IMR-90 (cell line): ENCODE results near the gene SLFN12. TPM values are rescaled to one million over a fixed set of nuclear protein-coding genes. Genes with fewer than 3 reads are reported as not detected.

ENCODE experiments used
- ATAC-seq: fragments of 200-7000 bp; cut with Tn5 transposase; 2 replicates; pipeline ENCODE4 v1.9.1; 2020; ENCODE audit warnings: low read depth, mild to moderate bottlenecking, moderate library complexity
- BruUV-seq: library from RNA; stranded (reverse); fragments of 400-500 nt; replicated peaks from 2 replicates; lab custom pipeline; 2021; lab: Mats Ljungman, UMichigan
- CTCF ChIA-PET: fragments of 300-600 bp; formaldehyde crosslinking; extraction: SDS; loops from one replicate; lab custom pipeline; 2021; ENCODE audit warnings: antibody characterized with exemption; lab: Yijun Ruan, JAX
- POLR2A ChIA-PET: fragments of 300-600 bp; sonication (Branson Sonifier 250); formaldehyde crosslinking; loops from one replicate; lab custom pipeline; 2022; ENCODE audit warnings: antibody characterized with exemption; ENCODE audit not compliant: unreplicated experiment; lab: Charles Lee
- DNase-seq: peaks from one replicate; pipeline ENCODE4 v3.0.0; 2013
- H2AFZ ChIP-seq: replicated peaks from 2 replicates; pipeline ENCODE3; 2013; ENCODE audit warnings: low read length, mild to moderate bottlenecking; ENCODE audit not compliant: poor library complexity
- H2AK5ac ChIP-seq: 2 replicates; pipeline ENCODE4 v1.6.1; 2013; ENCODE audit warnings: low read depth, low read length, inconsistent platforms
- H2AK9ac ChIP-seq: replicated peaks from 2 replicates; pipeline ENCODE3; 2013; ENCODE audit warnings: mild to moderate bottlenecking, low read depth, low read length, moderate library complexity; ENCODE audit not compliant: poor library complexity
- H2BK120ac ChIP-seq: 2 replicates; pipeline ENCODE4 v1.6.1; 2013; ENCODE audit warnings: low read depth, low read length, inconsistent platforms
- H2BK15ac ChIP-seq: 3 replicates; pipeline ENCODE4 v1.6.1; 2013; ENCODE audit warnings: low read depth, low read length, inconsistent platforms
- H2BK20ac ChIP-seq: 2 replicates; pipeline ENCODE4 v1.6.1; 2013; ENCODE audit warnings: low read depth, mild to moderate bottlenecking, inconsistent platforms, low read length, moderate library complexity
- H2BK5ac ChIP-seq: 2 replicates; pipeline ENCODE4 v1.6.1; 2013; ENCODE audit warnings: mild to moderate bottlenecking, low read depth, low read length, inconsistent platforms; ENCODE audit not compliant: poor library complexity, severe bottlenecking
- H3K14ac ChIP-seq: replicated peaks from 2 replicates; pipeline ENCODE4 v1.6.1; 2013; ENCODE audit warnings: low read depth, low read length, inconsistent platforms
- H3K18ac ChIP-seq: 2 replicates; pipeline ENCODE4 v1.6.1; 2013; ENCODE audit warnings: low read depth, low read length, control low read depth
- H3K23ac ChIP-seq: 2 replicates; pipeline ENCODE4 v1.6.1; 2013; ENCODE audit warnings: low read depth, low read length, inconsistent platforms
- H3K27ac ChIP-seq: 2 replicates; pipeline ENCODE4 v1.5.1; 2013; ENCODE audit warnings: mild to moderate bottlenecking, control low read depth, low read length; ENCODE audit not compliant: insufficient read depth
- H3K27me3 ChIP-seq: 2 replicates; pipeline ENCODE4 v1.6.1; 2013; ENCODE audit warnings: low read length; ENCODE audit not compliant: control insufficient read depth, insufficient read depth
- H3K36me3 ChIP-seq: 2 replicates; pipeline ENCODE4 v1.6.1; 2013; ENCODE audit warnings: low read length, mixed read lengths; ENCODE audit not compliant: control insufficient read depth, insufficient read depth
- H3K4ac ChIP-seq: 2 replicates; pipeline ENCODE4 v1.6.1; 2013; ENCODE audit warnings: low read depth, low read length, inconsistent platforms
- H3K4me1 ChIP-seq: 2 replicates; pipeline ENCODE4 v1.6.1; 2013; ENCODE audit warnings: low read length, mixed read lengths; ENCODE audit not compliant: control insufficient read depth, insufficient read depth
- H3K4me2 ChIP-seq: 2 replicates; pipeline ENCODE4 v1.6.1; 2013; ENCODE audit warnings: low read depth, mild to moderate bottlenecking, control low read depth, low read length, moderate library complexity
- H3K4me3 ChIP-seq: 2 replicates; pipeline ENCODE4 v1.5.1; 2013; ENCODE audit warnings: low read depth, mild to moderate bottlenecking, control low read depth, low read length, moderate library complexity; ENCODE audit not compliant: insufficient read depth
- H3K56ac ChIP-seq: 2 replicates; pipeline ENCODE4 v1.6.1; 2013; ENCODE audit warnings: low read length, inconsistent platforms; ENCODE audit not compliant: insufficient read depth; ENCODE audit errors: extremely low read depth
- H3K79me1 ChIP-seq, 2 experiments: 2 replicates each; pipeline ENCODE4 v1.6.1; 2013; ENCODE audit warnings: low read length in 2 of 2, inconsistent platforms in 1 of 2, low read depth in 1 of 2
- H3K9ac ChIP-seq: 2 replicates; pipeline ENCODE4 v1.6.1; 2013; ENCODE audit warnings: low read depth, low read length, control low read depth
- H3K9me1 ChIP-seq: 2 replicates; pipeline ENCODE4 v1.6.1; 2013; ENCODE audit warnings: low read length, inconsistent platforms; ENCODE audit not compliant: insufficient read depth
- H3K9me3 ChIP-seq: 2 replicates; pipeline ENCODE4 v1.6.1; 2013; ENCODE audit warnings: low read length; ENCODE audit not compliant: control insufficient read depth, insufficient read depth
- H4K20me1 ChIP-seq: 2 replicates; pipeline ENCODE4 v1.6.1; 2013; ENCODE audit warnings: low read length, inconsistent platforms; ENCODE audit not compliant: insufficient read depth
- H4K5ac ChIP-seq: 2 replicates; pipeline ENCODE4 v1.6.1; 2013; ENCODE audit warnings: mild to moderate bottlenecking, low read depth, low read length, control low read depth
- H4K8ac ChIP-seq, 2 experiments: 2 replicates each; pipeline ENCODE4 v1.6.1; 2013; ENCODE audit warnings: low read depth in 2 of 2, low read length in 2 of 2, control low read depth in 1 of 2, inconsistent platforms in 1 of 2
- H4K91ac ChIP-seq: 2 replicates; pipeline ENCODE4 v1.6.1; 2013; ENCODE audit warnings: low read depth, low read length, inconsistent platforms; ENCODE audit not compliant: insufficient read depth
- MAZ ChIP-seq: IDR thresholded peaks from 2 replicates; pipeline ENCODE4 v1.6.1; 2012; ENCODE audit warnings: low read depth, mild to moderate bottlenecking, low read length, improper control_type of control experiment, moderate library complexity, borderline replicate concordance
- WGBS, 2 experiments: methylation state at CpG; one replicate each; pipeline versions ENCODE4 v1.1.5 to v1.1.7; 2013; ENCODE audit warnings: missing lambda C conversion rate in 2 of 2; ENCODE audit not compliant: insufficient read length in 1 of 2; ENCODE audit errors: extremely low coverage in 2 of 2; 5-methylcytosine and 5-hydroxymethylcytosine counted together
- dilution Hi-C: fragments of 300-500 bp; cut with HindIII; formaldehyde crosslinking; loops from one replicate; pipeline ENCODE4 v1.14.3; 2018; ENCODE audit warnings: low sequenced_read_pairs; ENCODE audit not compliant: unreplicated experiment
- in situ Hi-C: fragments of 300-500 bp; cut with MboI; formaldehyde crosslinking; loops from 3 replicates; pipeline ENCODE4 v1.14.3; 2019; ENCODE audit warnings: low sequenced_read_pairs, inconsistent platforms, mixed read lengths
- intact Hi-C: fragments of 100-400 bp; cut with micrococcal nuclease; formaldehyde crosslinking; loops from 2 replicates; pipeline ENCODE4 v1.10.0; 2022
- polyA plus RNA-seq, 3 experiments: library from polyadenylated mRNA; depleted of rRNA; stranded (reverse); fragments of >200 nt; gene quantifications; 2 replicates each; pipeline ENCODE4 v1.2.3, GENCODE V29; 2012; ENCODE audit warnings: low replicate concordance in 1 of 3
- total RNA-seq: library from RNA; depleted of rRNA; stranded (reverse); fragments of >200 nt; gene quantifications from 2 replicates; pipeline ENCODE4 v1.2.3, GENCODE V29; 2012

Gene SLFN12
- total and polyA plus RNA-seq, 2 of the 4 experiments (the other 2 are of a cell fraction) = 16.6 to 38.9 TPM

DNA sequence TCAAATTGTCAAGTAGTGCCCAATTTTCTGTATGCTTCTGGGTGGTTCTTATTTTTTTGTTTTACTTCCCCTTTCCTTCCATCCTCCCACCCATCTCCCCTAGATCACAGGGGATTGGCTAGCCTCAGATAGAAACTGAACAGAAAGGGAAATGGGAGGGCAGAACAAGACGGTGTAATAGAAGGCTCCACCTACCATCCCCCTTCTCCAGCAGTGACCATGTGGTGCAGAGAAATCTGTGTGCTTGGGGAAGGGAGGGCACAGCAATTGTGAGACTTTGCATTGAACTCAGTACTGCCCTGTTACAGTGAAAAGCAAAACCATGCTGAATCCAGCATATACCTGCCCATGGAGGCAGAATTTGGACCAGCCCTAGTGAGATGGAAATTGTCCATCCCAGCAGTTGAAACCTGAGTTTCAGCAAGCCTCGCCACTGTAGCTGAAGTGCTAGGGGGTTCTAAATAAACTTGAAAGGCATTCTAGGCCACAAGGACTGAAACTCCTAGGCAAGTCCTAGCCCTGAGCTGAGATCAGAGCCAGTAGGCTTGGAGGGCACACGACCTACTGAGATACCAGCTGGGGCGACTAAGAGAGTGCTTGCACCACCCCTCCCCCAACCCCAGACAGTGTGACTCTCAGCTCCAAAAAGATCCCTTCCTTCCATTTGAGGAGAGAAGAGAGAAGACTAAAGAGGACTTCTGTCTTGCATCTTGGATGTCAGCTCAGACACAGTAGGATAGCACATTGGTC, 64.0 kb downstream of the SLFN12 start:
- no peak overlapping the region for H3K56ac ChIP-seq
- H3K79me1 ChIP-seq = peaks cover 19 to 42% of the 10 kb centered on the region in 2 experiments
- no CpG with 5 or more reads among the region's 4 CpGs for WGBS, 2 experiments
- H3K14ac ChIP-seq = no peak overlapping the region
- no peak overlapping the region for H2AK5ac ChIP-seq
- no peaks in the 10 kb centered on the region for H4K20me1 ChIP-seq
- CTCF ChIA-PET = no interaction called here
- no peak overlapping the region for H2BK15ac ChIP-seq
- peak; percentile 22 for DNase-seq
- H4K91ac ChIP-seq = no peak overlapping the region
- H4K5ac ChIP-seq = no peak overlapping the region
- no TSS peak for BruUV-seq
- no peak for TF ChIP-seq MAZ
- H3K9me1 ChIP-seq = peaks cover 8% of the 10 kb centered on the region; the same call in 1 of the 2 replicates
- dilution Hi-C loops = no loop called here
- no peak overlapping the region for H2BK5ac ChIP-seq
- H3K4me1 ChIP-seq = no peaks in the 10 kb centered on the region
- no peak overlapping the region for H2BK120ac ChIP-seq
- in situ Hi-C loops = loop anchor here (25.0 kb wide), 1 partner anchor 369 kb away; the partner anchor contains the start of gene RASL10B
- H3K9me3 ChIP-seq = no peaks in the 10 kb centered on the region
- H3K36me3 ChIP-seq = peaks cover 11% of the 10 kb centered on the region
- no peak overlapping the region for H3K4me3 ChIP-seq
- intact Hi-C loops = no loop called here
- no peak overlapping the region for H4K8ac ChIP-seq
- no peak overlapping the region for H2BK20ac ChIP-seq
- H3K9ac ChIP-seq = no peak overlapping the region
- peak; percentile 66; the same call in 1 of the 2 replicates for ATAC-seq
- no peak overlapping the region for H3K23ac ChIP-seq
- no peak overlapping the region for H3K18ac ChIP-seq
- POLR2A ChIA-PET = no interaction called here
- H3K27ac ChIP-seq = no peak overlapping the region
- H2AFZ ChIP-seq = no peak overlapping the region
- H3K4me2 ChIP-seq = no peak overlapping the region
- H3K4ac ChIP-seq = no peak overlapping the region
- peak overlapping the region; percentile 40 for H2AK9ac ChIP-seq
- no peaks in the 10 kb centered on the region for H3K27me3 ChIP-seq
